GM12875 (cell line): ENCODE measurements around the gene PKMYT1.

Experiments used
- H3K4me3 ChIP-seq: one replicate; pipeline ENCODE4 v1.5.1; 2011; ENCODE audit warnings: low read depth, low read length, control low read depth
- TF ChIP-seq, protein P1 (sequence below): IDR thresholded peaks from 2 replicates; pipeline ENCODE4 v1.5.1; 2011; ENCODE audit warnings: low read depth, mild to moderate bottlenecking, control low read depth, inconsistent platforms, low read length, moderate library complexity, borderline replicate concordance; ENCODE audit not compliant: insufficient read depth

The PKMYT1 gene

DNA sequence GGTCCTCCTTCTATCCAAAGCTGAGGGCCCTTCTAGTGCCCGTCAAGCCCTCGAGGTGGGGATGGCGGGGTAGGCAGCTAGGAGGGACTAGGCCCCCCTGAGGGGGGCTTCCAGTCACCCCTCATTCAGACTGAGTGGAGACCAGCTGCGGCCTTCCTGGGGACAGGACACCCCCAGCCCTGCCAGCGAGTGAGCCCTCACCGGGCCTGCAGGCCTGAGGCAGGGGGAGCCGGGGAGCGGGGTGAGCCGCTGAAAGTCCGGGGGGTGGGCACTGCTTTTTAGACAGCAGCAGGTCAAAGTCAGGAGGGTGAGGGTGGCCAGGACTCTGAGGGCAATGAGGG lies 24.8 kb downstream of the PKMYT1 start:
- no peak overlapping the region for H3K4me3 ChIP-seq
- TF ChIP-seq, protein P1, sequence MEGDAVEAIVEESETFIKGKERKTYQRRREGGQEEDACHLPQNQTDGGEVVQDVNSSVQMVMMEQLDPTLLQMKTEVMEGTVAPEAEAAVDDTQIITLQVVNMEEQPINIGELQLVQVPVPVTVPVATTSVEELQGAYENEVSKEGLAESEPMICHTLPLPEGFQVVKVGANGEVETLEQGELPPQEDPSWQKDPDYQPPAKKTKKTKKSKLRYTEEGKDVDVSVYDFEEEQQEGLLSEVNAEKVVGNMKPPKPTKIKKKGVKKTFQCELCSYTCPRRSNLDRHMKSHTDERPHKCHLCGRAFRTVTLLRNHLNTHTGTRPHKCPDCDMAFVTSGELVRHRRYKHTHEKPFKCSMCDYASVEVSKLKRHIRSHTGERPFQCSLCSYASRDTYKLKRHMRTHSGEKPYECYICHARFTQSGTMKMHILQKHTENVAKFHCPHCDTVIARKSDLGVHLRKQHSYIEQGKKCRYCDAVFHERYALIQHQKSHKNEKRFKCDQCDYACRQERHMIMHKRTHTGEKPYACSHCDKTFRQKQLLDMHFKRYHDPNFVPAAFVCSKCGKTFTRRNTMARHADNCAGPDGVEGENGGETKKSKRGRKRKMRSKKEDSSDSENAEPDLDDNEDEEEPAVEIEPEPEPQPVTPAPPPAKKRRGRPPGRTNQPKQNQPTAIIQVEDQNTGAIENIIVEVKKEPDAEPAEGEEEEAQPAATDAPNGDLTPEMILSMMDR: no peak

DNA sequence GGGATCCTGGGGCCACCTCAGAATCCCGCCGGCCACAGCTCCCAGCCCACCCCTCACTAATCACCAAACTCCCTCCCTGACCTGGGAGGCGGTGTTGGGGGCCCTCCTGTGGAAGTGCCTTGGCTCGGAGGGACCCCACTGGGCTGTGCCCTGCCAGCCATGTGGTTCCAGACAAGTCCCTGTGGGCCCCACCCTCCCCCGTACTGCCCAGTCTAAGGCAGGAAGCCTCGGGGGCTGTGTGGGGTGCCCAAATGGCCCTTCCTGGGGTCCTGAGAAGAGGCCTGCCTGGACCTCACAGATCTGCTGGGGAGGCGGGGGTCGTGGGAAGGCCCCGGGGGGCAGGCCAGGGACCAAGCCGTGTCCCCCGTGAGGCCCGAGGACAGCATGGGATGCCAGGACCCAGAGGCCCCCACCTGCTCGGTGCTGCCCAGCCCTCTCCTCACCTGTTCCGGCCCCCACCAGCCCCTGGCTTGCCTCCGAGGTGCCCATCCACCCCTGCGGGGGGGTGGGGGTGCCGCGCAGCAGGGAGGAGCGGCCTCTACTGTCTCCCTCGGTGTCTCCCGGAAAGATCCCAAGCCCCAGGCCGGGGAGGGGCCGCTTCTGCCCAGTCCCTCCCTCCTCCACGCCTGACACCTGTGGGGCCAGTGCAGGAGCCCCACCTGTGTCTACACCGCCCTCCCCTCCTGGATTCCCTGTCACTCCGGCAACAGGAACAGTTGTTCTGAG lies 25.4 kb downstream of the PKMYT1 start:
- TF ChIP-seq, protein P1: no peak
- H3K4me3 ChIP-seq: no peak overlapping the region

DNA sequence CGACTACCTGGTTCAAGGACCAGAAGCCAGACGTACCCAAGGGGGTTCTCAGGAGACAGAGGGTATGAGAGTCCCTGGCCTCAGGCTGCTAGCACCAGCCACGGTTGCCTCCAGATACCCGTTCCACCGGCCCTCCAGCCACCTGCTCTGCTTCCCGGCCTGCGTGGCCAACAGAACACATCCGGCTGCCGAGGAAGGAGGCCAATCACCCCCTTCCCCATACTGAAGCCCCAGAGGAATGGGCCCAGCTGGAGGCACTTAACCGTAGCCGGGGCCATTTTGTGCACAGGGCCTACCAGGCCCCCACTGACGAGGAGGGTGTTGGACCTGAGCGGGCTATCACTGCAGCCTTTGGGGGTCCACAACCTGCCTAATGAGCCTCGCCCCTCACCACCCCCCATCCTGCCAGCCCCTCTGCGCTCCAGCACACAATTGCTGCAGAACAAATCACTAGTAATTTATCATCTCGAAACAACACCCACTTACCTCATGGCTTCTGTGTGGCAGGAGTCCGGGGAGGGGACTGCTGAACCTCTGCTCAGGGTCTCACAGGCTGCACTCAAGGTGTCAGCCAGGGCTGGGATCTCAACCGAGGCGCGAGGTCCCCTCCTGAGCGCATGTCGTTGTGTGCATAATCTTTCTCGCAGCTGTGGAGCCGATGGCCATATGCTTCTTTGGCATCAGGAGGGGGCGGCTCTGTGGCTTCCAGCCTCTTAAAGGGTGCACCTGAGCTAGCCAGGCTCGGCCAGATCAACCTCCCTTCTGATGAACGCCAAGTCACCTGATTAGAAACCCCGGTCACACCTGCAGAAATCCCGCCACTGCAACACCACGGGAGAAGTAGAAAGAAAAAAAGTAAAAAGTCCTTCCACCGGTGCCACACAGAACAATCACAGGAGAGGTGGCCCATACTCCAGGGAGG lies 26.3 kb downstream of the PKMYT1 start:
- no peak overlapping the region for H3K4me3 ChIP-seq
- TF ChIP-seq, protein P1: no peak

DNA sequence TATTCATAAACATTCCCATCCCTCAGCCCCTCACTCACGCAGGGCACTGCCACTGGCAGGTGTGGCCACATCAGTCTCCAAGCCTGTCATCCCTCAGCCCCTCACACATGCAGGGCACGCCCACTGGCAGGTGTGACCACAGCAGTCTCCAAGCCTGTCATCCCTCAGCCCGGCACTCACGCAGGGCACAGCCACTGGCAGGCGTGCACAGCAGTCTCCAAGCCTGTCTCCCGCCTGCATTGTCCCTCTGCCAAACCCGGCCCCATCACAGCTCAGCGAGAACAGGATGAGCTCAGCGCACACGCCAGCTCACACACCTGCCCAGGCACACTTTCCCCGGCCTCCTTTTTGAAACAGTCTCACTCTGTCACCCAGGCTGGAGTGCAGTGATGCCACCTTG lies 27.6 kb downstream of the PKMYT1 start:
- H3K4me3 ChIP-seq: no peak overlapping the region

DNA sequence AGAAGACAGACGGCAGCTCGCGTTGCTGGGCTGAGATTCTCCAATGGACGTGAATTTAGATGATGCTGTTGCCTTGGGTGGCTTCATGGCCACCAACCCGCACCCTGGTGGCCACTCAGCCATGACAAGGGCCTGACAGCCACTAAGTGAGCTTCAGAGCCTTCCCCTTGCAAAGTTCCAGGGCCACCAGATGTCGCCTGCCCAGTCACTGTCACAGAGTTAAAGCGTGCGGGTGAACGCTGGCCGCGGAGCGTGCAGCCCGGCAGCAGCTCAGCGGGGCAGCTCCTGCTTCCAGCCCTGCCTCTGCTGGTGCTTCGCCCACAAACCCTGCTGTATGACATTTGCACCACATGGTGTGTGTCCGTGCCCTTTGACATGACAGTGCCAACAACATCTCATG lies 29.5 kb downstream of the PKMYT1 start:
- TF ChIP-seq, protein P1: no peak
- H3K4me3 ChIP-seq: no peak overlapping the region

More for the DNA sequence above, 27.6 kb downstream of the PKMYT1 start:
- TF ChIP-seq, protein P1: no peak

DNA sequence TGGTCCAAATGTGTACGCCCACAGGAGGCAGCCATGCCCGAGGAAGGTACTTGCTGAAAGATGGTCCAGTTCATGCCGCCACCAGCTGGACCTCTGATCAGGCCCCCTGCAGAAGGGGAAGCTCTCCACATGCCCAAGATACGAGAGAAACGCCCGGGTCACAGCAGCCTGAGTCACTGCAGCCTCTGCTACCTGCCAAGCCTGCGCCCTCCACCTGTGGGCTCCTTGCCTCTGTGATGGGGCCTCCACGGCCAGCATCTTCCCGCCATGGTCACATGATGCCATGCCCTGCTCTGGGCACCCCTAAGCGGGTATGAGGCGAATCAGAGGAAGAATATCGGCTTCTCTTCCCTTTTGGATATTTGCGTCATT lies 29.9 kb downstream of the PKMYT1 start:
- TF ChIP-seq, protein P1: no peak
- no peak overlapping the region for H3K4me3 ChIP-seq
